CD4-positive, CD25-positive, alpha-beta regulatory T cell (primary cell): Measurements from ENCODE around the gene UST. TPM values are rescaled to one million over a fixed set of nuclear protein-coding genes. Genes with fewer than 3 reads are reported as not detected.
A peak's percentile ranks its signal among the peaks of the same experiment; 100 is the strongest.

ENCODE experiments used
- ATAC-seq, 2 donors: fragments of 150-1000 bp; cut with Tn5 transposase; one replicate each; pipeline ENCODE4 v1.10.0; 2021; ENCODE audit warnings: low read depth in 2 of 2, moderate number of reproducible peaks in 2 of 2, moderate library complexity in 1 of 2
- DNase-seq, 3 donors: peaks; one replicate each; pipeline versions ENCODE4 v3.0.0 to v3.0.0-alpha.2; 2012 to 2022; ENCODE audit warnings: mixed read lengths in 1 of 3
- H3K27ac ChIP-seq: one replicate; pipeline ENCODE4 v1.7.0; 2013; ENCODE audit warnings: mild to moderate bottlenecking, low read length; ENCODE audit not compliant: insufficient read depth, poor library complexity, severe bottlenecking
- H3K27me3 ChIP-seq: one replicate; pipeline ENCODE4 v1.7.0; 2013; ENCODE audit warnings: low read length; ENCODE audit not compliant: control insufficient read depth, insufficient read depth
- H3K36me3 ChIP-seq: one replicate; pipeline ENCODE4 v1.7.0; 2013; ENCODE audit warnings: mild to moderate bottlenecking, low read length, moderate library complexity; ENCODE audit not compliant: control insufficient read depth, insufficient read depth
- H3K4me1 ChIP-seq: 2 replicates; pipeline ENCODE4 v1.7.0; 2013; ENCODE audit warnings: mild to moderate bottlenecking, low read length; ENCODE audit not compliant: insufficient read depth, control insufficient read depth, poor library complexity, severe bottlenecking
- H3K4me3 ChIP-seq: one replicate; pipeline ENCODE4 v1.7.0; 2013; ENCODE audit warnings: low read depth, mild to moderate bottlenecking, low read length, moderate library complexity
- H3K9me3 ChIP-seq, 2 experiments: 1 replicate in 1 of 2; 2 replicates in 1 of 2; pipeline ENCODE4 v1.7.0; 2013; ENCODE audit warnings: low read length in 2 of 2, mild to moderate bottlenecking in 1 of 2, moderate library complexity in 1 of 2; ENCODE audit not compliant: control insufficient read depth in 2 of 2
- H3K27ac Mint-ChIP-seq, 3 donors: one replicate each; pipeline ENCODE4 v1.8.0; 2020 to 2022; ENCODE audit warnings: mild to moderate bottlenecking in 3 of 3, mixed read lengths in 3 of 3, moderate library complexity in 2 of 3
- H3K27me3 Mint-ChIP-seq: one replicate; pipeline ENCODE4 v1.8.0; 2022; ENCODE audit warnings: mild to moderate bottlenecking, mixed read lengths
- H3K36me3 Mint-ChIP-seq: one replicate; pipeline ENCODE4 v1.8.0; 2020; ENCODE audit warnings: mixed read lengths
- H3K4me1 Mint-ChIP-seq, 4 donors: one replicate each; pipeline ENCODE4 v1.8.0; 2020 to 2022; ENCODE audit warnings: mixed read lengths in 4 of 4, mild to moderate bottlenecking in 1 of 4
- H3K4me3 Mint-ChIP-seq, 4 donors: one replicate each; pipeline ENCODE4 v1.8.0; 2020 to 2022; ENCODE audit warnings: mild to moderate bottlenecking in 4 of 4, mixed read lengths in 4 of 4, moderate library complexity in 3 of 4
- H3K9me3 Mint-ChIP-seq, 7 donors: one replicate each; pipeline ENCODE4 v1.8.0; 2020 to 2022; ENCODE audit warnings: mixed read lengths in 7 of 7, mild to moderate bottlenecking in 3 of 7, moderate library complexity in 2 of 7
- polyA plus RNA-seq, 4 donors: library from polyadenylated mRNA; unstranded; fragments of 300-500 nt; fragmentation: Illumina TruSeq; gene quantifications; one replicate each; pipeline ENCODE4 v1.2.3, GENCODE V29; 2021
- total RNA-seq: library from RNA; stranded (reverse); gene quantifications from one replicate; pipeline ENCODE4 v1.2.3, GENCODE V29; 2022

Gene UST
- total and polyA plus RNA-seq, 5 donors from 2014 or later, result 1.1 to 2.9 (median 2.5) TPM

- H3K9me3 Mint-ChIP-seq, result no peaks in the 10 kb centered on the region
- H3K27ac ChIP-seq, result no peak overlapping the region
- no peak overlapping the region for H3K4me3 Mint-ChIP-seq
- no peak overlapping the region for H3K27ac Mint-ChIP-seq
- no peaks in the 10 kb centered on the region for H3K4me1 ChIP-seq
- H3K9me3 ChIP-seq, result no peaks in the 10 kb centered on the region
- peaks cover 0 to 3% (median 0%) of the 10 kb centered on the region in 4 donors for H3K4me1 Mint-ChIP-seq
- no peak for ATAC-seq
- H3K27me3 Mint-ChIP-seq, result peaks cover 12% of the 10 kb centered on the region
- no peaks in the 10 kb centered on the region for H3K36me3 ChIP-seq
- no peak for DNase-seq
- H3K4me3 ChIP-seq, result no peak overlapping the region
- H3K27me3 ChIP-seq, result peaks cover 5% of the 10 kb centered on the region
- no peaks in the 10 kb centered on the region for H3K36me3 Mint-ChIP-seq
These were observed 187.7 kb downstream of the UST start for GRCh38 chr6:148934539-148934938.

- DNase-seq, result no peak
- Mint-ChIP-seq H3K9me3 (no peaks in the 10 kb centered on the region), H3K4me1 (peaks cover 0 to 3% (median 0%) of the 10 kb centered on the region in 4 donors), H3K27ac (no peak overlapping the region), H3K36me3 (no peaks in the 10 kb centered on the region), H3K27me3 (peaks cover 14% of the 10 kb centered on the region), H3K4me3 (no peak overlapping the region)
- Histone ChIP-seq H3K27ac (no peak overlapping the region), H3K27me3 (peaks cover 5% of the 10 kb centered on the region), H3K4me3 (no peak overlapping the region), H3K4me1 (no peaks in the 10 kb centered on the region), H3K36me3 (no peaks in the 10 kb centered on the region), H3K9me3 (no peaks in the 10 kb centered on the region)
- ATAC-seq, result no peak
These were observed 188.1 kb downstream of the UST start for GRCh38 chr6:148934961-148935360.

- Histone ChIP-seq H3K4me3 (no peak overlapping the region), H3K9me3 (no peaks in the 10 kb centered on the region), H3K36me3 (no peaks in the 10 kb centered on the region), H3K27ac (no peak overlapping the region), H3K4me1 (no peaks in the 10 kb centered on the region), H3K27me3 (peaks cover 5% of the 10 kb centered on the region)
- Mint-ChIP-seq H3K9me3 (no peaks in the 10 kb centered on the region), H3K27me3 (peaks cover 16% of the 10 kb centered on the region), H3K36me3 (no peaks in the 10 kb centered on the region), H3K4me1 (peaks cover 0 to 3% (median 0%) of the 10 kb centered on the region in 4 donors), H3K4me3 (no peak overlapping the region), H3K27ac (peak overlapping the region in 1 of 3 donors; percentile 3)
- DNase-seq (no peak), ATAC-seq (no peak)
These were observed 189.0 kb downstream of the UST start for GRCh38 chr6:148935705-148936435.

- peaks cover 0 to 2% (median under 1%) of the 10 kb centered on the region in 4 donors for H3K4me1 Mint-ChIP-seq
- Histone ChIP-seq H3K27ac (no peak overlapping the region), H3K4me1 (no peaks in the 10 kb centered on the region), H3K9me3 (no peaks in the 10 kb centered on the region), H3K36me3 (no peaks in the 10 kb centered on the region), H3K27me3 (no peaks in the 10 kb centered on the region), H3K4me3 (no peak overlapping the region)
- peaks cover 16% of the 10 kb centered on the region for H3K27me3 Mint-ChIP-seq
- H3K9me3 Mint-ChIP-seq, result no peaks in the 10 kb centered on the region
- H3K4me3 Mint-ChIP-seq, result no peak overlapping the region
- ATAC-seq (no peak), DNase-seq (no peak)
- H3K27ac Mint-ChIP-seq, result no peak overlapping the region
- no peaks in the 10 kb centered on the region for H3K36me3 Mint-ChIP-seq
These were observed 196.6 kb downstream of the UST start for GRCh38 chr6:148943451-148943850.

GRCh38 chr6:148944608-148945007 lies 197.8 kb downstream of the UST start:
- H3K4me3 ChIP-seq, result no peak overlapping the region
- Mint-ChIP-seq H3K4me3 (no peak overlapping the region), H3K27ac (no peak overlapping the region), H3K9me3 (no peaks in the 10 kb centered on the region), H3K36me3 (no peaks in the 10 kb centered on the region), H3K4me1 (peaks cover 0 to 2% (median under 1%) of the 10 kb centered on the region in 4 donors), H3K27me3 (peaks cover 9% of the 10 kb centered on the region)
- ATAC-seq (no peak), DNase-seq (no peak)
- H3K27ac ChIP-seq, result no peak overlapping the region
- no peaks in the 10 kb centered on the region for H3K4me1 ChIP-seq
- no peaks in the 10 kb centered on the region for H3K9me3 ChIP-seq
- no peaks in the 10 kb centered on the region for H3K27me3 ChIP-seq
- no peaks in the 10 kb centered on the region for H3K36me3 ChIP-seq

GRCh38 chr6:148945301-148946021 lies 198.6 kb downstream of the UST start:
- Histone ChIP-seq H3K27me3 (no peaks in the 10 kb centered on the region), H3K9me3 (no peaks in the 10 kb centered on the region), H3K4me3 (no peak overlapping the region), H3K36me3 (no peaks in the 10 kb centered on the region), H3K27ac (no peak overlapping the region), H3K4me1 (no peaks in the 10 kb centered on the region)
- ATAC-seq (no peak), DNase-seq (no peak)
- Mint-ChIP-seq H3K27ac (no peak overlapping the region), H3K4me1 (peaks cover 0 to 2% (median under 1%) of the 10 kb centered on the region in 4 donors), H3K27me3 (peaks cover under 1% of the 10 kb centered on the region), H3K9me3 (no peaks in the 10 kb centered on the region), H3K36me3 (no peaks in the 10 kb centered on the region), H3K4me3 (no peak overlapping the region)

GRCh38 chr6:148947621-148948444 lies 201.0 kb downstream of the UST start:
- no peak overlapping the region for H3K27ac Mint-ChIP-seq

More at GRCh38 chr6:148947621-148948444, 201.0 kb downstream of the UST start:
- Mint-ChIP-seq H3K9me3 (no peaks in the 10 kb centered on the region), H3K4me1 (peaks cover 0 to 2% (median under 1%) of the 10 kb centered on the region in 4 donors), H3K27me3 (no peaks in the 10 kb centered on the region), H3K36me3 (no peaks in the 10 kb centered on the region), H3K4me3 (no peak overlapping the region)
- no peaks in the 10 kb centered on the region for H3K9me3 ChIP-seq
- no peaks in the 10 kb centered on the region for H3K4me1 ChIP-seq
- no peaks in the 10 kb centered on the region for H3K36me3 ChIP-seq
- peak; percentile 64 to 75 for ATAC-seq
- H3K27me3 ChIP-seq, result no peaks in the 10 kb centered on the region
- no peak overlapping the region for H3K27ac ChIP-seq
- DNase-seq, result peak; percentile 59 to 80 (median 74)
- no peak overlapping the region for H3K4me3 ChIP-seq
